Ovary (tissue), 9 donors: ENCODE measurements around the gene TUBB4B. TPM values are rescaled to one million over a fixed set of nuclear protein-coding genes. Genes with fewer than 3 reads are reported as not detected.
A peak's percentile ranks its signal among the peaks of the same experiment; 100 is the strongest.

Experiments used
- DNase-seq, 5 donors: peaks; one replicate each; pipeline ENCODE4 v3.0.0-alpha.2; 2019 to 2020
- H3K27ac ChIP-seq, 2 donors: fragments of 200-600 bp; one replicate each; pipeline versions ENCODE4 v1.5.1 to v1.8.0; 2019 to 2022
- H3K27me3 ChIP-seq: fragments of 200-600 bp; one replicate; pipeline ENCODE4 v1.8.0; 2022
- H3K36me3 ChIP-seq: fragments of 200-600 bp; sonication (generic); one replicate; pipeline ENCODE4 v1.5.1; 2019
- H3K4me1 ChIP-seq: one replicate; pipeline ENCODE4 v1.8.1; 2013; ENCODE audit warnings: mild to moderate bottlenecking, moderate library complexity; ENCODE audit not compliant: insufficient read depth
- H3K4me3 ChIP-seq: fragments of 200-600 bp; sonication (generic); one replicate; pipeline ENCODE4 v1.5.1; 2017
- H3K9me3 ChIP-seq, 2 donors: fragments of 200-600 bp in 1 of 2; sonication (generic) in 1 of 2; one replicate each; pipeline versions ENCODE4 v1.5.1 to v1.8.1; 2013 to 2019; ENCODE audit warnings: mild to moderate bottlenecking in 1 of 2, moderate library complexity in 1 of 2
- CTCF ChIP-seq, 3 donors: fragments of 450-650 bp in 2 of 3; fragments of 200-600 bp in 1 of 3; IDR thresholded peaks; one replicate each; pipeline versions ENCODE4 v1.5.1 to v1.8.0; 2016 to 2022; ENCODE audit warnings: antibody characterized with exemption in 3 of 3, mild to moderate bottlenecking in 1 of 3
- EP300 ChIP-seq: sonication (generic); formaldehyde crosslinking; IDR thresholded peaks from one replicate; pipeline ENCODE4 v1.6.1; 2017; ENCODE audit warnings: antibody characterized with exemption
- POLR2A ChIP-seq: fragments of 450-650 bp; IDR thresholded peaks from one replicate; pipeline ENCODE4 v1.6.1; 2017; ENCODE audit warnings: antibody characterized with exemption, mild to moderate bottlenecking, moderate library complexity
- WGBS, 3 donors: extraction: QIAGEN DNeasy Blood & Tissue Kit in 1 of 3; methylation state at CpG; one replicate each; pipeline versions ENCODE4 v1.1.5 to v1.1.7; 2013 to 2017; 5-methylcytosine and 5-hydroxymethylcytosine counted together
- intact Hi-C, 4 donors: fragments of 100-400 bp; cut with DNase I; formaldehyde crosslinking; loops; one replicate each; pipeline versions ENCODE4 v1.11.0 to v1.15.1; 2022 to 2023
- polyA plus RNA-seq, 2 donors: library from polyadenylated mRNA; stranded (reverse); fragments of 200-250 nt in 1 of 2; fragments of 350-450 nt in 1 of 2; fragmentation: Illumina TruSeq in 1 of 2; extraction: RNeasy Lipid Tissue Mini Kit (QIAGEN cat#74804) in 1 of 2; gene quantifications; one replicate each; pipeline ENCODE4 v1.2.3, GENCODE V29; 2013 to 2014
- total RNA-seq, 7 donors: library from RNA; depleted of rRNA in 2 of 7; stranded (reverse); fragments of >200 nt in 2 of 7; fragmentation: NEBNext Ultra II Directional in 3 of 7; extraction: Animal tissue kit (Norgen Biotek cat#: 25700) in 3 of 7; gene quantifications; one replicate each; pipeline versions ENCODE4 v1.1.0 to v1.2.4, GENCODE V29; 2016 to 2023
- donor health status: DM: no; HTN: no; CAD: no; lungs with moderate emphysema.
- donor health status: DM: no; HTN: no; CAD: no.
- donor health status: Bipolar disorder and iron deficiency.
- donor health status: DM: yes; HTN: yes; CAD: no.
- donor health status: DM: no; HTN: no; CAD: no.
- donor health status: DM: yes; HTN: yes; CAD: no.

Gene TUBB4B
- total and polyA plus RNA-seq, 9 donors = 62.8 to 234 (median 135) TPM

GRCh38 chr9:137280474-137281344 lies 39.6 kb downstream of the TUBB4B start:
- intact Hi-C loops = no loop called here
- TF ChIP-seq CTCF (IDR thresholded peaks at IDR 0.05) = no peak
- no peak for TF ChIP-seq EP300
- no peak for TF ChIP-seq POLR2A
- H3K27me3 ChIP-seq = no peaks in the 10 kb centered on the region
- H3K9me3 ChIP-seq = no peaks in the 10 kb centered on the region
- no peak overlapping the region for H3K4me3 ChIP-seq
- WGBS, 3 donors = 74 to 81% (median 79%) methylated on average over 73 to 85 of the region's 85 CpGs
- no peak overlapping the region for H3K27ac ChIP-seq
- peaks cover 12% of the 10 kb centered on the region for H3K4me1 ChIP-seq
- H3K36me3 ChIP-seq = no peaks in the 10 kb centered on the region
- peak in 3 of 5 donors; percentile 17 to 38 (median 34) for DNase-seq

GRCh38 chr9:137281345-137282116 lies 40.4 kb downstream of the TUBB4B start:
- 86 to 90% (median 90%) methylated on average over 38 to 39 of the region's 39 CpGs for WGBS, 3 donors
- TF ChIP-seq CTCF (IDR thresholded peaks at IDR 0.05) (no peak), EP300 (no peak)
- Histone ChIP-seq H3K36me3 (no peaks in the 10 kb centered on the region), H3K27ac (no peak overlapping the region), H3K27me3 (no peaks in the 10 kb centered on the region), H3K4me1 (peaks cover 10% of the 10 kb centered on the region), H3K4me3 (no peak overlapping the region), H3K9me3 (no peaks in the 10 kb centered on the region)
- peak in 2 of 5 donors; percentile 25 to 34 for DNase-seq
- intact Hi-C loops = no loop called here

- no peaks in the 10 kb centered on the region for H3K4me1 ChIP-seq
- H3K27ac ChIP-seq = no peak overlapping the region
- intact Hi-C loops = no loop called here
- H3K27me3 ChIP-seq = no peaks in the 10 kb centered on the region
- H3K9me3 ChIP-seq = no peaks in the 10 kb centered on the region
- H3K4me3 ChIP-seq = no peak overlapping the region
- WGBS, 3 donors = 39 to 45% (median 39%) methylated on average over 14 of the region's 14 CpGs
- H3K36me3 ChIP-seq = no peaks in the 10 kb centered on the region
- TF ChIP-seq POLR2A = no peak
- no peak for TF ChIP-seq CTCF (IDR thresholded peaks at IDR 0.05)
- DNase-seq = peak in 4 of 5 donors; percentile 25 to 40 (median 28)
Measured at GRCh38 chr9:137286975-137287383, 45.9 kb downstream of the TUBB4B start.

- Histone ChIP-seq H3K4me1 (peaks cover 5% of the 10 kb centered on the region), H3K4me3 (no peak overlapping the region), H3K27ac (no peak overlapping the region), H3K27me3 (peaks cover 4% of the 10 kb centered on the region), H3K36me3 (no peaks in the 10 kb centered on the region), H3K9me3 (no peaks in the 10 kb centered on the region)
- intact Hi-C loops = loop anchor here in 2 of 4 donors (10.0 kb wide), 2 partner anchors 152 to 232 kb away; partner anchors contain the start of gene ENTPD8 (in 1 of the 2)
- WGBS, 3 donors = 65 to 74% (median 73%) methylated on average over 15 of the region's 15 CpGs
- DNase-seq = peak in 1 of 5 donors; percentile 6
- TF ChIP-seq CTCF (IDR thresholded peaks at IDR 0.05) (no peak), EP300 (no peak), POLR2A (no peak)
Measured at GRCh38 chr9:137293094-137293481, 52.0 kb downstream of the TUBB4B start.

Other genes starting within 250 kb of the TUBB4B start
- gene PAXX, start 248.9 kb upstream of the TUBB4B start, total RNA-seq = 10 to 100 TPM; 23.6 to 48.9 (median 37.5) TPM
- gene PAXX, start 248.9 kb upstream of the TUBB4B start, polyA plus RNA-seq = 10 to 100 TPM in 1 of 2 donors, 1 to 10 TPM in 1; 1.1 to 47.8 TPM
- 1 to 10 TPM in 3 of 7 donors, under 1 TPM in 2, not detected in 2; 0.57 to 6.5 (median 1.5) TPM for gene CLIC3, start 244.7 kb upstream of the TUBB4B start, total RNA-seq
- gene CLIC3, start 244.7 kb upstream of the TUBB4B start, polyA plus RNA-seq = 1 to 10 TPM in 1 of 2 donors, not detected in 1; 1.1 TPM
- 10 to 100 TPM in 5 of 7 donors, 1 to 10 TPM in 2; 5.8 to 26.9 (median 13.7) TPM for gene ABCA2, start 213.1 kb upstream of the TUBB4B start, total RNA-seq
- 10 to 100 TPM in 1 of 2 donors, 1 to 10 TPM in 1; 2.0 to 10.5 TPM for gene ABCA2, start 213.1 kb upstream of the TUBB4B start, polyA plus RNA-seq
- gene FUT7, start 209.2 kb upstream of the TUBB4B start, total RNA-seq = under 1 TPM in 1 of 7 donors, not detected in 6; 0.08 TPM
- under 1 TPM in 1 of 2 donors, not detected in 1; 0.07 TPM for gene FUT7, start 209.2 kb upstream of the TUBB4B start, polyA plus RNA-seq
- 100 to 1,000 TPM in 2 of 7 donors, 10 to 100 TPM in 5; 22.3 to 112 (median 49.9) TPM for gene NPDC1, start 195.1 kb upstream of the TUBB4B start, total RNA-seq
- gene NPDC1, start 195.1 kb upstream of the TUBB4B start, polyA plus RNA-seq = 10 to 100 TPM in 1 of 2 donors, 1 to 10 TPM in 1; 2.1 to 67.9 TPM
- 1 to 10 TPM in 4 of 7 donors, under 1 TPM in 3; 0.12 to 5.1 (median 1.0) TPM for gene ENTPD2, start 187.2 kb upstream of the TUBB4B start, total RNA-seq
- gene ENTPD2, start 187.2 kb upstream of the TUBB4B start, polyA plus RNA-seq = under 1 TPM; 0.32 to 0.82 TPM
- gene SAPCD2, start 170.7 kb upstream of the TUBB4B start, total RNA-seq = under 1 TPM in 5 of 7 donors, not detected in 2; 0.24 to 0.62 (median 0.37) TPM
- gene SAPCD2, start 170.7 kb upstream of the TUBB4B start, polyA plus RNA-seq = under 1 TPM; 0.10 to 0.15 TPM
- gene UAP1L1, start 163.8 kb upstream of the TUBB4B start, total RNA-seq = 1 to 10 TPM; 1.3 to 6.3 (median 4.1) TPM
- 1 to 10 TPM; 3.0 to 4.1 TPM for gene UAP1L1, start 163.8 kb upstream of the TUBB4B start, polyA plus RNA-seq
- 10 to 100 TPM; 30.2 to 55.1 (median 38.6) TPM for gene MAN1B1, start 154.3 kb upstream of the TUBB4B start, total RNA-seq
- 100 to 1,000 TPM in 1 of 2 donors, 10 to 100 TPM in 1; 44.0 to 109 TPM for gene MAN1B1, start 154.3 kb upstream of the TUBB4B start, polyA plus RNA-seq
- gene DPP7, start 126.6 kb upstream of the TUBB4B start, total RNA-seq = 100 to 1,000 TPM in 2 of 7 donors, 10 to 100 TPM in 5; 39.8 to 117 (median 95.6) TPM
- 10 to 100 TPM in 1 of 2 donors, 1 to 10 TPM in 1; 3.0 to 88.7 TPM for gene DPP7, start 126.6 kb upstream of the TUBB4B start, polyA plus RNA-seq
- gene GRIN1, start 102.1 kb upstream of the TUBB4B start, total RNA-seq = under 1 TPM in 1 of 7 donors, not detected in 6; 0.15 TPM
- not detected for gene GRIN1, start 102.1 kb upstream of the TUBB4B start, polyA plus RNA-seq
- 1 to 10 TPM in 1 of 7 donors, under 1 TPM in 1, not detected in 5; 0.23 to 3.0 TPM for gene LRRC26, start 71.2 kb upstream of the TUBB4B start, total RNA-seq
- not detected for gene LRRC26, start 71.2 kb upstream of the TUBB4B start, polyA plus RNA-seq
- not detected for gene TMEM210, start 69.2 kb upstream of the TUBB4B start, total RNA-seq
- gene TMEM210, start 69.2 kb upstream of the TUBB4B start, polyA plus RNA-seq = not detected
- gene ANAPC2, start 52.7 kb upstream of the TUBB4B start, total RNA-seq = 10 to 100 TPM; 23.1 to 61.5 (median 53.9) TPM
- 10 to 100 TPM in 1 of 2 donors, 1 to 10 TPM in 1; 8.0 to 38.4 TPM for gene ANAPC2, start 52.7 kb upstream of the TUBB4B start, polyA plus RNA-seq
- gene SSNA1, start 52.6 kb upstream of the TUBB4B start, total RNA-seq = 10 to 100 TPM; 34.5 to 60.7 (median 44.5) TPM
- gene SSNA1, start 52.6 kb upstream of the TUBB4B start, polyA plus RNA-seq = 10 to 100 TPM in 1 of 2 donors, 1 to 10 TPM in 1; 1.6 to 47.3 TPM
- 10 to 100 TPM in 6 of 7 donors, 1 to 10 TPM in 1; 6.6 to 18.4 (median 15.9) TPM for gene TPRN, start 40.5 kb upstream of the TUBB4B start, total RNA-seq
- 1 to 10 TPM in 1 of 2 donors, under 1 TPM in 1; 0.68 to 8.6 TPM for gene TPRN, start 40.5 kb upstream of the TUBB4B start, polyA plus RNA-seq
- 10 to 100 TPM; 29.2 to 40.8 (median 37.5) TPM for gene TMEM203, start 35.6 kb upstream of the TUBB4B start, total RNA-seq
- 10 to 100 TPM; 35.3 to 38.2 TPM for gene TMEM203, start 35.6 kb upstream of the TUBB4B start, polyA plus RNA-seq
- gene NDOR1, start 35.6 kb upstream of the TUBB4B start, total RNA-seq = 10 to 100 TPM in 4 of 7 donors, 1 to 10 TPM in 3; 3.7 to 15.2 (median 11.3) TPM
- gene NDOR1, start 35.6 kb upstream of the TUBB4B start, polyA plus RNA-seq = 1 to 10 TPM; 1.1 to 7.2 TPM
- gene RNF208, start 19.0 kb upstream of the TUBB4B start, total RNA-seq = 1 to 10 TPM in 5 of 7 donors, under 1 TPM in 1, not detected in 1; 0.92 to 6.5 (median 3.3) TPM
- gene RNF208, start 19.0 kb upstream of the TUBB4B start, polyA plus RNA-seq = 1 to 10 TPM in 1 of 2 donors, not detected in 1; 2.3 TPM
- gene CYSRT1, start 16.1 kb upstream of the TUBB4B start, total RNA-seq = under 1 TPM in 4 of 7 donors, not detected in 3; 0.15 to 0.80 (median 0.33) TPM
- under 1 TPM in 1 of 2 donors, not detected in 1; 0.12 TPM for gene CYSRT1, start 16.1 kb upstream of the TUBB4B start, polyA plus RNA-seq
- gene RNF224, start 13.8 kb upstream of the TUBB4B start, total RNA-seq = under 1 TPM in 1 of 7 donors, not detected in 6; 0.92 TPM
- not detected for gene RNF224, start 13.8 kb upstream of the TUBB4B start, polyA plus RNA-seq
- gene SLC34A3, start 10.4 kb upstream of the TUBB4B start, total RNA-seq = under 1 TPM in 2 of 7 donors, not detected in 5; 0.15 to 0.46 TPM
- not detected for gene SLC34A3, start 10.4 kb upstream of the TUBB4B start, polyA plus RNA-seq
- gene STPG3, start 10.0 kb downstream of the TUBB4B start, total RNA-seq = not detected
- not detected for gene STPG3, start 10.0 kb downstream of the TUBB4B start, polyA plus RNA-seq
- 10 to 100 TPM; 20.3 to 56.6 (median 44.5) TPM for gene NELFB, start 14.0 kb downstream of the TUBB4B start, total RNA-seq
- gene NELFB, start 14.0 kb downstream of the TUBB4B start, polyA plus RNA-seq = 10 to 100 TPM; 10.9 to 50.8 TPM
- 10 to 100 TPM in 4 of 7 donors, 1 to 10 TPM in 3; 6.4 to 16.3 (median 11.2) TPM for gene TOR4A, start 36.4 kb downstream of the TUBB4B start, total RNA-seq
- gene TOR4A, start 36.4 kb downstream of the TUBB4B start, polyA plus RNA-seq = 1 to 10 TPM in 1 of 2 donors, under 1 TPM in 1; 0.85 to 5.3 TPM
- 10 to 100 TPM in 1 of 7 donors, 1 to 10 TPM in 6; 1.3 to 13.8 (median 4.6) TPM for gene NRARP, start 61.0 kb downstream of the TUBB4B start, total RNA-seq
- gene NRARP, start 61.0 kb downstream of the TUBB4B start, polyA plus RNA-seq = 1 to 10 TPM; 2.6 to 3.4 TPM
- 10 to 100 TPM; 19.5 to 30.6 (median 26.2) TPM for gene EXD3, start 181.9 kb downstream of the TUBB4B start, total RNA-seq
- 10 to 100 TPM in 1 of 2 donors, 1 to 10 TPM in 1; 1.0 to 19.4 TPM for gene EXD3, start 181.9 kb downstream of the TUBB4B start, polyA plus RNA-seq
- 10 to 100 TPM in 5 of 7 donors, 1 to 10 TPM in 2; 8.5 to 18.5 (median 13.8) TPM for gene NOXA1, start 182.1 kb downstream of the TUBB4B start, total RNA-seq
- gene NOXA1, start 182.1 kb downstream of the TUBB4B start, polyA plus RNA-seq = 1 to 10 TPM in 1 of 2 donors, not detected in 1; 7.1 TPM
- gene ENTPD8, start 200.1 kb downstream of the TUBB4B start, total RNA-seq = under 1 TPM in 5 of 7 donors, not detected in 2; 0.10 to 0.57 (median 0.24) TPM
- under 1 TPM in 1 of 2 donors, not detected in 1; 0.11 TPM for gene ENTPD8, start 200.1 kb downstream of the TUBB4B start, polyA plus RNA-seq
- 10 to 100 TPM; 22.9 to 50.3 (median 35.4) TPM for gene NSMF, start 218.0 kb downstream of the TUBB4B start, total RNA-seq
- gene NSMF, start 218.0 kb downstream of the TUBB4B start, polyA plus RNA-seq = 10 to 100 TPM; 24.0 to 29.5 TPM